Endothelial cell of umbilical vein (primary cell): ENCODE measurements around the gene RPIA.

Source experiments
- CTCF ChIP-seq, 2 donors: IDR thresholded peaks; 1 replicate in 1 of 2; 2 replicates in 1 of 2; pipeline ENCODE4 v1.5.1; 2011; ENCODE audit warnings: low read length in 2 of 2, mild to moderate bottlenecking in 2 of 2, moderate library complexity in 2 of 2, control low read depth in 1 of 2, inconsistent platforms in 1 of 2, low read depth in 1 of 2; ENCODE audit not compliant: insufficient read depth in 1 of 2; ENCODE audit errors: extremely low read depth in 1 of 2
- EZH2 ChIP-seq: IDR thresholded peaks from 2 replicates; pipeline ENCODE4 v1.6.1; 2012; ENCODE audit warnings: borderline replicate concordance, low read depth, mild to moderate bottlenecking, moderate library complexity, low read length, inconsistent platforms; ENCODE audit not compliant: severe bottlenecking
- FOS ChIP-seq: IDR thresholded peaks from 2 replicates; pipeline ENCODE4 v1.6.1; 2011; ENCODE audit warnings: mild to moderate bottlenecking, low read length, moderate library complexity, borderline replicate concordance; ENCODE audit not compliant: insufficient read depth
- MAX ChIP-seq: IDR thresholded peaks from 2 replicates; pipeline ENCODE4 v1.6.1; 2011; ENCODE audit not compliant: insufficient read depth, insufficient read length
- MYC ChIP-seq: IDR thresholded peaks from one replicate; pipeline ENCODE4 v1.6.1; 2011; ENCODE audit warnings: mild to moderate bottlenecking, low read depth, low read length
- POLR2A ChIP-seq: IDR thresholded peaks from 2 replicates; pipeline ENCODE4 v1.6.1; 2012; ENCODE audit warnings: low read depth, mild to moderate bottlenecking, control low read depth, low read length
- POLR2AphosphoS5 ChIP-seq: IDR thresholded peaks from 2 replicates; pipeline ENCODE4 v1.6.1; 2012; ENCODE audit warnings: low read depth, mild to moderate bottlenecking, control low read depth, low read length, moderate library complexity; ENCODE audit not compliant: insufficient read depth

- TF ChIP-seq CTCF (IDR thresholded peaks at IDR 0.05; ENCODE audit: extremely low read depth in 1 of 2, insufficient read depth in 1 of 2, low read depth in 1 of 2, low read length in 2 of 2) (no peak), POLR2A (no peak), POLR2AphosphoS5 (no peak), EZH2 (no peak), FOS (no peak), MYC (no peak), MAX (no peak)
Measured at GRCh38 chr2:88657131-88657530, 34.3 kb upstream of the RPIA start.
